ENCODE measurements around the gene UNC5C.

DNA sequence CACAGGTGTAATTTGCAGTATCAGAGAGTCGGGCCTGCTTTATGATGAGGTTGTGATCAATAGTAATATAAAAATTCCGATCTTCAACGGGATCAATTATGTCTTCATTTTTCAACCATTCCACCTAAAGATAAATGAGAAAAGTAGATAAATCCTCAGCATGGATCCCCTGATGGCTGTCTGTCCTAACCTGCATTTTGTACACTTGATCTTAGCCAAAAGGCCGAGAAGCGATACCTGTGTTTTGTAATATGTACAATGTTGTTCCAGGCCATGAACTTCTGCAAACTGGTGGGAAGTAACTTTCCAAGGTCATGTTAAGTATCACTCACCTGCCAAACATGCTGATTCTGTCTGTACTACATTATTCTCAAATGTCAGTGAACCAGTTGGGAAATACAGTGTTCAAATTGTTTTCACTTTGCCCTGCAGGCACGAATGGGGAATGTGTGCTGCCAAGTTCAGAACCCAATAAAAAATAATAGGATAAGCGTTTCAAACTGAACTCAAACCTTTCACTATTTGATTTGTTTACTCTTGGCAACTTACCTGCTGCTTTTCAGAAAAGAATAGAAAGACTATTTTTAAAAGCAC lies 298.1 kb downstream of the UNC5C start:
- TF ChIP-seq, protein P1, sequence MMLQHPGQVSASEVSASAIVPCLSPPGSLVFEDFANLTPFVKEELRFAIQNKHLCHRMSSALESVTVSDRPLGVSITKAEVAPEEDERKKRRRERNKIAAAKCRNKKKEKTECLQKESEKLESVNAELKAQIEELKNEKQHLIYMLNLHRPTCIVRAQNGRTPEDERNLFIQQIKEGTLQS (CRISPR knock-in tag; conservative IDR thresholded peaks at IDR 0.05) = no peak
- TF ChIP-seq, protein P2, sequence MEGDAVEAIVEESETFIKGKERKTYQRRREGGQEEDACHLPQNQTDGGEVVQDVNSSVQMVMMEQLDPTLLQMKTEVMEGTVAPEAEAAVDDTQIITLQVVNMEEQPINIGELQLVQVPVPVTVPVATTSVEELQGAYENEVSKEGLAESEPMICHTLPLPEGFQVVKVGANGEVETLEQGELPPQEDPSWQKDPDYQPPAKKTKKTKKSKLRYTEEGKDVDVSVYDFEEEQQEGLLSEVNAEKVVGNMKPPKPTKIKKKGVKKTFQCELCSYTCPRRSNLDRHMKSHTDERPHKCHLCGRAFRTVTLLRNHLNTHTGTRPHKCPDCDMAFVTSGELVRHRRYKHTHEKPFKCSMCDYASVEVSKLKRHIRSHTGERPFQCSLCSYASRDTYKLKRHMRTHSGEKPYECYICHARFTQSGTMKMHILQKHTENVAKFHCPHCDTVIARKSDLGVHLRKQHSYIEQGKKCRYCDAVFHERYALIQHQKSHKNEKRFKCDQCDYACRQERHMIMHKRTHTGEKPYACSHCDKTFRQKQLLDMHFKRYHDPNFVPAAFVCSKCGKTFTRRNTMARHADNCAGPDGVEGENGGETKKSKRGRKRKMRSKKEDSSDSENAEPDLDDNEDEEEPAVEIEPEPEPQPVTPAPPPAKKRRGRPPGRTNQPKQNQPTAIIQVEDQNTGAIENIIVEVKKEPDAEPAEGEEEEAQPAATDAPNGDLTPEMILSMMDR (IDR thresholded peaks at IDR 0.05) = no peak
- TF ChIP-seq ZNF416 (CRISPR knock-in tag; IDR thresholded peaks at IDR 0.05) (no peak), NFYB (CRISPR knock-in tag; conservative IDR thresholded peaks at IDR 0.05; ENCODE audit: low read depth) (no peak), JUN (CRISPR knock-in tag; IDR thresholded peaks at IDR 0.05) (no peak), CREB1 (CRISPR knock-in tag; IDR thresholded peaks at IDR 0.05) (no peak), TEAD4 (CRISPR knock-in tag; IDR thresholded peaks at IDR 0.05) (no peak), ZNF219 (CRISPR knock-in tag; IDR thresholded peaks at IDR 0.05; ENCODE audit: borderline replicate concordance) (no peak)
- TF ChIP-seq, protein P3, sequence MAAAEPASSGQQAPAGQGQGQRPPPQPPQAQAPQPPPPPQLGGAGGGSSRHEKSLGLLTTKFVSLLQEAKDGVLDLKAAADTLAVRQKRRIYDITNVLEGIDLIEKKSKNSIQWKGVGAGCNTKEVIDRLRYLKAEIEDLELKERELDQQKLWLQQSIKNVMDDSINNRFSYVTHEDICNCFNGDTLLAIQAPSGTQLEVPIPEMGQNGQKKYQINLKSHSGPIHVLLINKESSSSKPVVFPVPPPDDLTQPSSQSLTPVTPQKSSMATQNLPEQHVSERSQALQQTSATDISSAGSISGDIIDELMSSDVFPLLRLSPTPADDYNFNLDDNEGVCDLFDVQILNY (CRISPR knock-in tag; IDR thresholded peaks at IDR 0.05) = no peak
- TF ChIP-seq, protein P4, sequence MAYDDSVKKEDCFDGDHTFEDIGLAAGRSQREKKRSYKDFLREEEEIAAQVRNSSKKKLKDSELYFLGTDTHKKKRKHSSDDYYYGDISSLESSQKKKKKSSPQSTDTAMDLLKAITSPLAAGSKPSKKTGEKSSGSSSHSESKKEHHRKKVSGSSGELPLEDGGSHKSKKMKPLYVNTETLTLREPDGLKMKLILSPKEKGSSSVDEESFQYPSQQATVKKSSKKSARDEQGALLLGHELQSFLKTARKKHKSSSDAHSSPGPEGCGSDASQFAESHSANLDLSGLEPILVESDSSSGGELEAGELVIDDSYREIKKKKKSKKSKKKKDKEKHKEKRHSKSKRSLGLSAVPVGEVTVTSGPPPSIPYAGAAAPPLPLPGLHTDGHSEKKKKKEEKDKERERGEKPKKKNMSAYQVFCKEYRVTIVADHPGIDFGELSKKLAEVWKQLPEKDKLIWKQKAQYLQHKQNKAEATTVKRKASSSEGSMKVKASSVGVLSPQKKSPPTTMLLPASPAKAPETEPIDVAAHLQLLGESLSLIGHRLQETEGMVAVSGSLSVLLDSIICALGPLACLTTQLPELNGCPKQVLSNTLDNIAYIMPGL (CRISPR knock-in tag; IDR thresholded peaks at IDR 0.05) = no peak
